Esophagus muscularis mucosa (tissue), 4 donors: ENCODE data around the gene YLPM1.
A peak's percentile ranks its signal among the peaks of the same experiment; 100 is the strongest.

Experiments used
- EP300 ChIP-seq: sonication (generic); formaldehyde crosslinking; IDR thresholded peaks from one replicate; pipeline ENCODE4 v1.6.1; 2017; ENCODE audit warnings: antibody characterized with exemption
- POLR2A ChIP-seq: fragments of 450-650 bp; IDR thresholded peaks from one replicate; pipeline ENCODE4 v1.6.1; 2017; ENCODE audit warnings: antibody characterized with exemption, moderate library complexity, mild to moderate bottlenecking, low read depth
- POLR2AphosphoS5 ChIP-seq, 2 donors: sonication (generic); formaldehyde crosslinking; IDR thresholded peaks; one replicate each; pipeline ENCODE4 v1.6.1; 2017; ENCODE audit warnings: antibody characterized with exemption in 2 of 2
- TF ChIP-seq, protein P1 (sequence below), 3 experiments: fragments of 200-600 bp in 2 of 3; fragments of 450-650 bp in 1 of 3; sonication (generic) in 2 of 3; IDR thresholded peaks; one replicate each; pipeline ENCODE4 v1.5.1; 2017 to 2019; ENCODE audit warnings: antibody characterized with exemption in 3 of 3, mild to moderate bottlenecking in 2 of 3, moderate library complexity in 1 of 3

DNA sequence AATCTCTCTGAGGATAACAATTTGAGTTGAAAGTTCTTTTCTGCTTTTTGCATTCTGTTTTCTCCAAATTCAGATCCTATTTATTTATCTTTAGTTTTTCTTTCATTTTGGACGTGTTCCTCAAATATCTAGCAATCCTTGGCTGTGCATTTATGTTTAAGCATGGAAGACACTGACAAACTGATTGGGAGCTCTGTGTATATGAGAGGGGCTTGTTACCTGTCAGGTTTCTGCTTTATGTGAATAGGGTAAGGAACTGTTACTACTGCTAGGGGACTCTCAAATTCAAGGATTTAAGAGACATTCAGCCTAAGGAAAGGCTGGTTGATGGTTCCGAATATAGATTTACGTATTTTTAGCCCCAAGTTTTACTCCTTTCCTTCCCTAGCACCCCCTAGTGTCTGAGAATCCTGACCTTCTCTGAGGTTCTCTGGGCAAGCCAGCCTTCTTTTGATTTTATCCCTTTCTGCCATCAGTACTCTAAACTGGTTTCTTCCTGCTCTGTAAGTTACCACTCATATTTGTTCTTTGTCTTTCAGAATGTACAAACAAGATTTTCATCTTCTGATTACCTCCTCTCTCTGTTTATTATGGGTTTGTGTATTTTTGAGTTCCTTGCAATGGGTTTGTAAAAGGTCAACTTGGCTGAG lies 30.5 kb downstream of the YLPM1 start:
- TF ChIP-seq POLR2AphosphoS5 (IDR thresholded peaks at IDR 0.05) (no peak), POLR2A (no peak), EP300 (no peak)
- TF ChIP-seq, protein P1, sequence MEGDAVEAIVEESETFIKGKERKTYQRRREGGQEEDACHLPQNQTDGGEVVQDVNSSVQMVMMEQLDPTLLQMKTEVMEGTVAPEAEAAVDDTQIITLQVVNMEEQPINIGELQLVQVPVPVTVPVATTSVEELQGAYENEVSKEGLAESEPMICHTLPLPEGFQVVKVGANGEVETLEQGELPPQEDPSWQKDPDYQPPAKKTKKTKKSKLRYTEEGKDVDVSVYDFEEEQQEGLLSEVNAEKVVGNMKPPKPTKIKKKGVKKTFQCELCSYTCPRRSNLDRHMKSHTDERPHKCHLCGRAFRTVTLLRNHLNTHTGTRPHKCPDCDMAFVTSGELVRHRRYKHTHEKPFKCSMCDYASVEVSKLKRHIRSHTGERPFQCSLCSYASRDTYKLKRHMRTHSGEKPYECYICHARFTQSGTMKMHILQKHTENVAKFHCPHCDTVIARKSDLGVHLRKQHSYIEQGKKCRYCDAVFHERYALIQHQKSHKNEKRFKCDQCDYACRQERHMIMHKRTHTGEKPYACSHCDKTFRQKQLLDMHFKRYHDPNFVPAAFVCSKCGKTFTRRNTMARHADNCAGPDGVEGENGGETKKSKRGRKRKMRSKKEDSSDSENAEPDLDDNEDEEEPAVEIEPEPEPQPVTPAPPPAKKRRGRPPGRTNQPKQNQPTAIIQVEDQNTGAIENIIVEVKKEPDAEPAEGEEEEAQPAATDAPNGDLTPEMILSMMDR (IDR thresholded peaks at IDR 0.05): peak in 1 of 3 experiments; percentile 23
